Measurements from ENCODE around the gene RAB20.

DNA sequence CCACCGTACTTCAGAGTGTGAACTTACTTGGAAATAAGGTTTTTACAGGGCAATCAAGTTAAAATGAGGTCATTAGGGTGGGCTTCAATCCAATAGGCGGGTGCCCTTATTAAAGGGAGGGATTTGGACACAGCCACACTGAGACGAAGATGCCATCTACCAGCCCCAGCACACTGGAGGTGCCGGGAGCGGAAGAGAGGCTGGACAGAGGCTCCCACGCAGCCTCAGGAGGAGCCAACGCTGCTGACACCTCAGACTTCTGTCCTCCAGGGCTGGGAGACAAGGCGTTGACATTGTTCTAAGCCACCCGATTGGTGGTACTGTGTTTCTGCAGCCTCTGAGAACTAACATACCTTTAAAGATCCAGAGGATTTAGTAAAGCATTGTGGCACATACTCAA lies 12.6 kb upstream of the RAB20 start:
- TF ChIP-seq EZH2 (IDR thresholded peaks at IDR 0.05; ENCODE audit: borderline replicate concordance, low read depth, low read length, poor library complexity, severe bottlenecking) = no peak
- TF ChIP-seq, protein P1, sequence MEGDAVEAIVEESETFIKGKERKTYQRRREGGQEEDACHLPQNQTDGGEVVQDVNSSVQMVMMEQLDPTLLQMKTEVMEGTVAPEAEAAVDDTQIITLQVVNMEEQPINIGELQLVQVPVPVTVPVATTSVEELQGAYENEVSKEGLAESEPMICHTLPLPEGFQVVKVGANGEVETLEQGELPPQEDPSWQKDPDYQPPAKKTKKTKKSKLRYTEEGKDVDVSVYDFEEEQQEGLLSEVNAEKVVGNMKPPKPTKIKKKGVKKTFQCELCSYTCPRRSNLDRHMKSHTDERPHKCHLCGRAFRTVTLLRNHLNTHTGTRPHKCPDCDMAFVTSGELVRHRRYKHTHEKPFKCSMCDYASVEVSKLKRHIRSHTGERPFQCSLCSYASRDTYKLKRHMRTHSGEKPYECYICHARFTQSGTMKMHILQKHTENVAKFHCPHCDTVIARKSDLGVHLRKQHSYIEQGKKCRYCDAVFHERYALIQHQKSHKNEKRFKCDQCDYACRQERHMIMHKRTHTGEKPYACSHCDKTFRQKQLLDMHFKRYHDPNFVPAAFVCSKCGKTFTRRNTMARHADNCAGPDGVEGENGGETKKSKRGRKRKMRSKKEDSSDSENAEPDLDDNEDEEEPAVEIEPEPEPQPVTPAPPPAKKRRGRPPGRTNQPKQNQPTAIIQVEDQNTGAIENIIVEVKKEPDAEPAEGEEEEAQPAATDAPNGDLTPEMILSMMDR (conservative IDR thresholded peaks at IDR 0.05; ENCODE audit: low read depth, low read length) = no peak
